ENCODE results near the gene RBBP8. TPM values are rescaled to one million over a fixed set of nuclear protein-coding genes. Genes with fewer than 3 reads are reported as not detected.
"Not testable (repeated sequence)": the region's sequence is repeated elsewhere in the genome, so short reads cannot be mapped to it uniquely, and the experiment has no call there.

RBBP8 gene
- total and polyA plus RNA-seq, 4 donors: 24.9 to 64.3 (median 32.3) TPM

GRCh38 chr18:22900558-22901238, 32.4 kb upstream of the RBBP8 start:
- DNase-seq (peak; percentile 66 to 84 (median 84)), ATAC-seq (ENCODE audit: insufficient read depth, low FRiP score) (no peak)
- Histone ChIP-seq H3K4me1 (ENCODE audit: control insufficient read depth in 5 of 5, insufficient read depth in 5 of 5, low read length in 5 of 5) (peaks cover 0 to 21% (median 0%) of the 10 kb centered on the region in 5 donors), H3K27ac (ENCODE audit: low read depth in 1 of 2, low read length in 1 of 2) (no peak overlapping the region), H3K36me3 (ENCODE audit: control insufficient read depth in 4 of 4, insufficient read depth in 4 of 4, low read length in 4 of 4) (no peaks in the 10 kb centered on the region), H3K9me3 (ENCODE audit: control insufficient read depth in 4 of 4, insufficient read depth in 3 of 4, low read length in 3 of 4) (peaks cover 0 to 2% (median 0%) of the 10 kb centered on the region in 4 donors), H3K4me3 (no peak overlapping the region), H3K27me3 (ENCODE audit: control insufficient read depth in 3 of 3, insufficient read depth in 3 of 3, low read length in 2 of 3) (no peaks in the 10 kb centered on the region), H3K9ac (ENCODE audit: insufficient read depth in 1 of 2, low read length in 2 of 2) (no peak overlapping the region)
- no peak for TF ChIP-seq CTCF (IDR thresholded peaks at IDR 0.05; ENCODE audit: control extremely low read depth, extremely low read depth)
- WGBS, 2 donors: 75 to 84% methylated on average over 5 of the region's 5 CpGs

GRCh38 chr18:22902093-22902492, 31.0 kb upstream of the RBBP8 start:
- TF ChIP-seq CTCF (IDR thresholded peaks at IDR 0.05; ENCODE audit: control extremely low read depth, extremely low read depth): no peak
- H3K27ac ChIP-seq (ENCODE audit: low read depth in 1 of 2, low read length in 1 of 2): no peak overlapping the region
- no peaks in the 10 kb centered on the region for H3K27me3 ChIP-seq (ENCODE audit: control insufficient read depth in 3 of 3, insufficient read depth in 3 of 3, low read length in 2 of 3)
- H3K4me3 ChIP-seq: no peak overlapping the region
- H3K9me3 ChIP-seq (ENCODE audit: control insufficient read depth in 4 of 4, insufficient read depth in 3 of 4, low read length in 3 of 4): peaks cover 0 to 2% (median 0%) of the 10 kb centered on the region in 4 donors
- no peak for DNase-seq
- H3K4me1 ChIP-seq (ENCODE audit: control insufficient read depth in 5 of 5, insufficient read depth in 5 of 5, low read length in 5 of 5): peaks cover 0 to 21% (median 0%) of the 10 kb centered on the region in 5 donors
- no peaks in the 10 kb centered on the region for H3K36me3 ChIP-seq (ENCODE audit: control insufficient read depth in 4 of 4, insufficient read depth in 4 of 4, low read length in 4 of 4)
- no peak overlapping the region for H3K9ac ChIP-seq (ENCODE audit: insufficient read depth in 1 of 2, low read length in 2 of 2)
- no peak for ATAC-seq (ENCODE audit: insufficient read depth, low FRiP score)

GRCh38 chr18:22903248-22903647, 29.9 kb upstream of the RBBP8 start:
- H3K27ac ChIP-seq (ENCODE audit: low read depth in 1 of 2, low read length in 1 of 2); H3K27me3 ChIP-seq (ENCODE audit: control insufficient read depth in 3 of 3, insufficient read depth in 3 of 3, low read length in 2 of 3); ATAC-seq (ENCODE audit: insufficient read depth, low FRiP score); H3K9me3 ChIP-seq (ENCODE audit: control insufficient read depth in 4 of 4, insufficient read depth in 3 of 4, low read length in 3 of 4); DNase-seq; H3K36me3 ChIP-seq (ENCODE audit: control insufficient read depth in 4 of 4, insufficient read depth in 4 of 4, low read length in 4 of 4); H3K9ac ChIP-seq (ENCODE audit: insufficient read depth in 1 of 2, low read length in 2 of 2); H3K4me3 ChIP-seq: not testable (repeated sequence)
- WGBS, 2 donors: 86 to 91% methylated on average over 2 of the region's 2 CpGs
- peaks cover 0 to 21% (median 0%) of the 10 kb centered on the region in 5 donors for H3K4me1 ChIP-seq (ENCODE audit: control insufficient read depth in 5 of 5, insufficient read depth in 5 of 5, low read length in 5 of 5)

GRCh38 chr18:22912149-22912548, 21.0 kb upstream of the RBBP8 start:
- TF ChIP-seq CTCF (IDR thresholded peaks at IDR 0.05; ENCODE audit: control extremely low read depth, extremely low read depth): no peak
- no peaks in the 10 kb centered on the region for H3K36me3 ChIP-seq (ENCODE audit: control insufficient read depth in 4 of 4, insufficient read depth in 4 of 4, low read length in 4 of 4)
- 83 to 88% methylated on average over 1 of the region's 1 CpG for WGBS, 2 donors
- H3K27me3 ChIP-seq (ENCODE audit: control insufficient read depth in 3 of 3, insufficient read depth in 3 of 3, low read length in 2 of 3): no peaks in the 10 kb centered on the region
- no peak overlapping the region for H3K4me3 ChIP-seq
- no peak for ATAC-seq (ENCODE audit: insufficient read depth, low FRiP score)
- H3K4me1 ChIP-seq (ENCODE audit: control insufficient read depth in 5 of 5, insufficient read depth in 5 of 5, low read length in 5 of 5): peaks cover 0 to 7% (median 0%) of the 10 kb centered on the region in 5 donors
- H3K9me3 ChIP-seq (ENCODE audit: control insufficient read depth in 4 of 4, insufficient read depth in 3 of 4, low read length in 3 of 4): no peaks in the 10 kb centered on the region
- DNase-seq: no peak
- peak overlapping the region in 1 of 2 donors; percentile 7 for H3K27ac ChIP-seq (ENCODE audit: low read depth in 1 of 2, low read length in 1 of 2)
- H3K9ac ChIP-seq (ENCODE audit: insufficient read depth in 1 of 2, low read length in 2 of 2): no peak overlapping the region

Measured in lung (tissue), 12 donors.